SIG-M5 treated with dmso at 0.1 percent for 504 hours (cell line): ENCODE data around the gene PERCC1.
"Not testable (repeated sequence)": the region's sequence is repeated elsewhere in the genome, so short reads cannot be mapped to it uniquely, and the experiment has no call there.

Experiments used
- DNase-seq: peaks from one replicate; lab custom pipeline; 2025; ENCODE audit not compliant: unreplicated experiment; lab: John Stamatoyannopoulos, UW

PERCC1 gene

GRCh38 chr16:1433263-1433560 is 2.3 kb downstream of the PERCC1 start:
- no peak for DNase-seq

- no peak for DNase-seq
Observed at GRCh38 chr16:1433756-1434155, 2.9 kb downstream of the PERCC1 start.

GRCh38 chr16:1434644-1435592 is 4.0 kb downstream of the PERCC1 start:
- DNase-seq = no peak

GRCh38 chr16:1435921-1436697 is 5.2 kb downstream of the PERCC1 start:
- DNase-seq = no peak

- DNase-seq = no peak
Observed at GRCh38 chr16:1436731-1437355, 6.0 kb downstream of the PERCC1 start.

GRCh38 chr16:1437606-1438005 is 6.7 kb downstream of the PERCC1 start:
- DNase-seq = no peak

- no peak for DNase-seq
Observed at GRCh38 chr16:1438229-1439057, 7.6 kb downstream of the PERCC1 start.

GRCh38 chr16:1439058-1439698 is 8.3 kb downstream of the PERCC1 start:
- no peak for DNase-seq

GRCh38 chr16:1439699-1440074 is 8.8 kb downstream of the PERCC1 start:
- DNase-seq = not testable (repeated sequence)

- DNase-seq = no peak
Observed at GRCh38 chr16:1441391-1441829, 10.5 kb downstream of the PERCC1 start.

- no peak for DNase-seq
Observed at GRCh38 chr16:1442697-1443096, 11.8 kb downstream of the PERCC1 start.

GRCh38 chr16:1443403-1443973 is 12.6 kb downstream of the PERCC1 start:
- no peak for DNase-seq

GRCh38 chr16:1443980-1444729 is 13.3 kb downstream of the PERCC1 start, which contains the start of gene CCDC154:
Gene CCDC154, minus strand, starts transcription at chr16:1444556. Its CDS starts 234 bp downstream, at chr16:1444322.
- DNase-seq = no peak

- no peak for DNase-seq
Observed at GRCh38 chr16:1444730-1445517, 14.0 kb downstream of the PERCC1 start.

GRCh38 chr16:1445518-1446203 is 14.8 kb downstream of the PERCC1 start:
- DNase-seq = no peak

GRCh38 chr16:1446296-1447080 is 15.6 kb downstream of the PERCC1 start:
- no peak for DNase-seq

GRCh38 chr16:1447965-1448364 is 17.1 kb downstream of the PERCC1 start:
- no peak for DNase-seq
